HFFc6 (cell line): ENCODE results near the gene BTBD1. TPM values are rescaled to one million over a fixed set of nuclear protein-coding genes. Genes with fewer than 3 reads are reported as not detected.
A peak's percentile ranks its signal among the peaks of the same experiment; 100 is the strongest.
"Not testable (repeated sequence)": the region's sequence is repeated elsewhere in the genome, so short reads cannot be mapped to it uniquely, and the experiment has no call there.

ENCODE experiments used
- DNase-seq: peaks from one replicate; pipeline ENCODE4 v3.0.0-alpha.2; 2018
- H3K27ac Mint-ChIP-seq: 2 replicates; pipeline ENCODE4 v1.8.0; 2020; ENCODE audit warnings: mild to moderate bottlenecking, mixed read lengths
- H3K27me3 Mint-ChIP-seq: 2 replicates; pipeline ENCODE4 v1.8.0; 2021; ENCODE audit warnings: mild to moderate bottlenecking, moderate library complexity, mixed read lengths; ENCODE audit not compliant: insufficient read depth
- H3K36me3 Mint-ChIP-seq: 2 replicates; pipeline ENCODE4 v1.8.0; 2021; ENCODE audit warnings: low read depth, mixed read lengths
- H3K4me1 Mint-ChIP-seq: 2 replicates; pipeline ENCODE4 v1.8.0; 2020; ENCODE audit warnings: low read depth, mixed read lengths
- H3K4me3 Mint-ChIP-seq: 2 replicates; pipeline ENCODE4 v1.8.0; 2020; ENCODE audit warnings: mild to moderate bottlenecking, moderate library complexity, mixed read lengths
- H3K9me3 Mint-ChIP-seq: 2 replicates; pipeline ENCODE4 v1.8.0; 2020; ENCODE audit warnings: mild to moderate bottlenecking, mixed read lengths
- CTCF ChIP-seq: fragments of 200-600 bp; sonication (generic); IDR thresholded peaks from 2 replicates; pipeline ENCODE4 v1.5.0; 2021; ENCODE audit warnings: antibody characterized with exemption, mild to moderate bottlenecking
- total RNA-seq, 6 experiments: library from RNA; stranded (reverse); fragmentation: NEBNext Ultra II Directional; extraction: Animal tissue kit (Norgen Biotek cat#: 25700); gene quantifications; 2 replicates in 1 of 6; 3 replicates in 5 of 6; pipeline ENCODE4 v1.2.3, GENCODE V29; 2021

BTBD1 gene
- total RNA-seq, 6 experiments from 2014 or later = 62.2 to 74.8 (median 69.4) TPM

GRCh38 chr15:83092309-83092976 is 25.4 kb upstream of the BTBD1 start:
- TF ChIP-seq CTCF = no peak
- peak; percentile 26 for DNase-seq
- H3K4me1 Mint-ChIP-seq = peaks cover 16% of the 10 kb centered on the region
- H3K27me3 Mint-ChIP-seq = peaks cover 7% of the 10 kb centered on the region
- no peaks in the 10 kb centered on the region for H3K9me3 Mint-ChIP-seq
- peak overlapping the region; percentile 48; the same call in 1 of the 2 replicates for H3K4me3 Mint-ChIP-seq
- H3K36me3 Mint-ChIP-seq = no peaks in the 10 kb centered on the region
- H3K27ac Mint-ChIP-seq = peak overlapping the region; percentile 65; the same call in 1 of the 2 replicates

- Mint-ChIP-seq H3K27ac (peak overlapping the region; percentile 65; the same call in 1 of the 2 replicates), H3K4me1 (peaks cover 16% of the 10 kb centered on the region)
- H3K4me3 Mint-ChIP-seq, H3K27me3 Mint-ChIP-seq, H3K9me3 Mint-ChIP-seq, DNase-seq, H3K36me3 Mint-ChIP-seq: not testable (repeated sequence)
These were observed 24.9 kb upstream of the BTBD1 start for GRCh38 chr15:83091965-83092308.

GRCh38 chr15:83090465-83090864 is 23.4 kb upstream of the BTBD1 start:
- H3K27me3 Mint-ChIP-seq = peaks cover 5% of the 10 kb centered on the region
- no peaks in the 10 kb centered on the region for H3K36me3 Mint-ChIP-seq
- H3K4me1 Mint-ChIP-seq = peaks cover 16% of the 10 kb centered on the region
- DNase-seq = no peak
- H3K9me3 Mint-ChIP-seq = no peaks in the 10 kb centered on the region
- no peak for TF ChIP-seq CTCF
- no peak overlapping the region for H3K4me3 Mint-ChIP-seq
- no peak overlapping the region for H3K27ac Mint-ChIP-seq

GRCh38 chr15:83088876-83089275 is 21.8 kb upstream of the BTBD1 start:
- no peak for DNase-seq
- Mint-ChIP-seq H3K27me3 (peaks cover 8% of the 10 kb centered on the region), H3K36me3 (no peaks in the 10 kb centered on the region), H3K9me3 (no peaks in the 10 kb centered on the region), H3K4me3 (no peak overlapping the region), H3K4me1 (peaks cover 16% of the 10 kb centered on the region), H3K27ac (no peak overlapping the region)
- TF ChIP-seq CTCF = no peak

- Mint-ChIP-seq H3K36me3 (no peaks in the 10 kb centered on the region), H3K9me3 (no peaks in the 10 kb centered on the region), H3K27ac (no peak overlapping the region), H3K4me3 (no peak overlapping the region), H3K27me3 (peaks cover 12% of the 10 kb centered on the region), H3K4me1 (peaks cover 7% of the 10 kb centered on the region)
- TF ChIP-seq CTCF = no peak
- no peak for DNase-seq
These were observed 20.5 kb upstream of the BTBD1 start for GRCh38 chr15:83087576-83087975.

GRCh38 chr15:83085864-83086552 is 19.0 kb upstream of the BTBD1 start:
- not testable (repeated sequence) for H3K9me3 Mint-ChIP-seq

GRCh38 chr15:83085461-83085860 is 18.4 kb upstream of the BTBD1 start:
- H3K4me3 Mint-ChIP-seq, H3K36me3 Mint-ChIP-seq, H3K9me3 Mint-ChIP-seq, H3K4me1 Mint-ChIP-seq, DNase-seq, H3K27ac Mint-ChIP-seq: not testable (repeated sequence)
- H3K27me3 Mint-ChIP-seq = peaks cover 12% of the 10 kb centered on the region

More at GRCh38 chr15:83085864-83086552, 19.0 kb upstream of the BTBD1 start:
- not testable (repeated sequence) for H3K4me3 Mint-ChIP-seq, H3K27ac Mint-ChIP-seq, DNase-seq, H3K36me3 Mint-ChIP-seq, H3K4me1 Mint-ChIP-seq
- H3K27me3 Mint-ChIP-seq = peaks cover 12% of the 10 kb centered on the region
